NT2/D1 (cell line): Measurements from ENCODE around the gene NIPAL3.

Experiments used
- SUZ12 ChIP-seq: IDR thresholded peaks from 2 replicates; pipeline ENCODE4 v1.6.1; 2011; ENCODE audit not compliant: insufficient read length, insufficient read depth; ENCODE audit errors: extremely low read depth
- ZNF274 ChIP-seq: IDR thresholded peaks from 2 replicates; pipeline ENCODE4 v1.6.1; 2011; ENCODE audit warnings: mild to moderate bottlenecking, low read depth, low read length

DNA sequence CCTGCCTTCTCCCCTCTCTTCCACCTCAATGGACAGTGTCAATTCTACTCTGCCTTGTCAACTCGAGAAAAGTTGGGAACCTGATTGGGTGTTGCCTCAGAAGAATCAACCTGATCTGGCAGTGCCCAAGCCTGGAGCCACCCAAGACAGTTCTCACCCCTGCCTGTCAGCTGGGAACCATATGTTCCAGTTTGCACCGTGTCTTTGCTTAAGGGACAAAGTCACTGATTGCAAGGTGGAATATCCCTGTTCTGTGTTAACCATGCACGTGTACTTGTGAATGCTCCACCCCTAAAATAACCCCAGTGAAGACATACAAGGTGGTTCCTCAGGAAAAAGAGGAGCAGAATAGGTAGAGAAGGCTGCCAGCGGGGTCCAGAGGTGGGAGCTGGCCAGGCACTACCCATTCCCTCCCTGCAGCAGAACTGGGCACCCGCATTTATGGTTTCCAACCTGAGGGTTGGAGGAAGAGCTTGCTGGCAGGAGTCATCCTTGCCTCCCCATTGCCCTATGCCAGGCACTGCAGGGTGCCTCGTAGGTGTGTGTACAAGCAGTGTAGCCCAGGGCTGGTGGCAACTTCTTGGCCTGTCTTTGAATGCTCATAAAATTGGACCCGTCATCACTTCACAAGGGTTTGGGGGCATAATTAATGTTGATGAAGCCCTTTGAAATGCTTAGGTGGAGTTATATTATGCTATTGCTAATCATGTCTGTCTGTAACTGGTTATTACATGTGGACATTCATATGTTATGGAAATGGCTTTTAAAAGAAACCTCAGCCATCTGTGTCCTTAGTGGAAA is 11.3 kb downstream of the NIPAL3 start:
- TF ChIP-seq ZNF274: no peak
- TF ChIP-seq SUZ12: no peak
